HG03354 (cell line): ENCODE data around the gene AGBL4.

ENCODE experiments used
- ATAC-seq: cut with Tn5 transposase; IDR thresholded peaks from one replicate; pipeline ENCODE4 v1.9.1; 2021; ENCODE audit warnings: mild to moderate bottlenecking; ENCODE audit not compliant: unreplicated experiment, poor library complexity, severe bottlenecking

The AGBL4 gene

GRCh38 chr1:49465486-49466185 lies 558.1 kb downstream of the AGBL4 start:
- no peak for ATAC-seq

- no peak for ATAC-seq
Observed at GRCh38 chr1:49448200-49448599, 575.6 kb downstream of the AGBL4 start.

- no peak for ATAC-seq
Observed at GRCh38 chr1:49436865-49437264, 586.9 kb downstream of the AGBL4 start.

- no peak for ATAC-seq
Observed at GRCh38 chr1:49435291-49435690, 588.5 kb downstream of the AGBL4 start.

- ATAC-seq: no peak
Observed at GRCh38 chr1:49424782-49425181, 599.0 kb downstream of the AGBL4 start.

- ATAC-seq: no peak
Observed at GRCh38 chr1:49416758-49417157, 607.0 kb downstream of the AGBL4 start.

- ATAC-seq: no peak
Observed at GRCh38 chr1:49408346-49408745, 615.4 kb downstream of the AGBL4 start.

- no peak for ATAC-seq
Observed at GRCh38 chr1:49397086-49397485, 626.7 kb downstream of the AGBL4 start.

- ATAC-seq: no peak
Observed at GRCh38 chr1:49394200-49394599, 629.6 kb downstream of the AGBL4 start.

GRCh38 chr1:49389699-49390098 lies 634.1 kb downstream of the AGBL4 start:
- no peak for ATAC-seq

GRCh38 chr1:49364676-49365075 lies 659.1 kb downstream of the AGBL4 start:
- no peak for ATAC-seq

- no peak for ATAC-seq
Observed at GRCh38 chr1:49363628-49364027, 660.1 kb downstream of the AGBL4 start.

GRCh38 chr1:49358036-49358435 lies 665.7 kb downstream of the AGBL4 start:
- ATAC-seq: no peak

GRCh38 chr1:49356594-49356993 lies 667.2 kb downstream of the AGBL4 start:
- no peak for ATAC-seq

- ATAC-seq: no peak
Observed at GRCh38 chr1:49351768-49352167, 672.0 kb downstream of the AGBL4 start.

GRCh38 chr1:49346767-49347349 lies 676.9 kb downstream of the AGBL4 start:
- no peak for ATAC-seq

GRCh38 chr1:49340576-49340975 lies 683.2 kb downstream of the AGBL4 start:
- ATAC-seq: no peak

GRCh38 chr1:49339043-49339442 lies 684.7 kb downstream of the AGBL4 start:
- ATAC-seq: no peak

GRCh38 chr1:49337251-49337650 lies 686.5 kb downstream of the AGBL4 start:
- no peak for ATAC-seq

GRCh38 chr1:49333906-49334305 lies 689.8 kb downstream of the AGBL4 start:
- ATAC-seq: no peak

- ATAC-seq: no peak
Observed at GRCh38 chr1:49331066-49331852, 692.5 kb downstream of the AGBL4 start.
